Uterus (tissue), 2 donors: Measurements from ENCODE around the gene RHBDL2.

ENCODE experiments used
- CTCF ChIP-seq, 4 experiments: fragments of 200-600 bp in 2 of 4; fragments of 450-650 bp in 2 of 4; sonication (generic) in 2 of 4; IDR thresholded peaks; one replicate each; pipeline ENCODE4 v1.5.1; 2016 to 2019; ENCODE audit warnings: antibody characterized with exemption in 4 of 4, mild to moderate bottlenecking in 2 of 4, moderate library complexity in 1 of 4
- POLR2A ChIP-seq, 2 donors: fragments of 450-650 bp; IDR thresholded peaks; one replicate each; pipeline ENCODE4 v1.6.1; 2016; ENCODE audit warnings: antibody characterized with exemption in 2 of 2, mild to moderate bottlenecking in 1 of 2, moderate library complexity in 1 of 2

GRCh38 chr1:38926091-38926490 is 15.5 kb downstream of the RHBDL2 start:
- TF ChIP-seq CTCF (IDR thresholded peaks at IDR 0.05) (no peak), POLR2A (IDR thresholded peaks at IDR 0.05) (no peak)
